ENCODE results near the gene NAIF1. TPM values are rescaled to one million over a fixed set of nuclear protein-coding genes. Genes with fewer than 3 reads are reported as not detected.
A peak's percentile ranks its signal among the peaks of the same experiment; 100 is the strongest.

Gene NAIF1
- total RNA-seq, 1 experiment from 2014 or later = 17.3 TPM

DNA sequence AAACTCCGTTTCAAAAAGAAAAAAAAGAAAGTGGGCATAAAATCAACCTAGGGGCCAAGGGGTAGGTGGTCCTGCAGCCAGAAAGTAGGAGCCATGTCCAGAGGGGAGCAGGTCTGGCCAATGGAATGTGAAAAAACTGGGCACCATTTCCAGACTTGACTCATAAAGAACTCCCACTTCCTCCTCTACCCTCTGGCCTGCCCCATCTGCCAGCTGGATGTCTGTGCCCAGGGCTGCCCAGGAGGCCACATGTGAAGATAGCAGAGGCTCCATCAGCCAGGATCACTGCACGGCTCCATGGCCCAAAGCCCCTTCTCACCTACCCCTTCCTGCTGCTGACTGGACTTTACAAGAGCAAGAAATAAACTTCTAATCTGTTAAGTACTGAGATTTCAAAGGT, 44.2 kb downstream of the NAIF1 start:
- no peaks in the 10 kb centered on the region for H3K79me2 ChIP-seq (ENCODE audit: low read depth)
- H3K27me3 ChIP-seq (ENCODE audit: insufficient read depth, low read depth) = no peaks in the 10 kb centered on the region
- H3K4me3 ChIP-seq = no peak overlapping the region
- H3K9me3 ChIP-seq (ENCODE audit: insufficient read depth, low read depth) = no peaks in the 10 kb centered on the region
- no peak for TF ChIP-seq EZH2 (IDR thresholded peaks at IDR 0.05; ENCODE audit: low read depth)
- TF ChIP-seq, protein P1, sequence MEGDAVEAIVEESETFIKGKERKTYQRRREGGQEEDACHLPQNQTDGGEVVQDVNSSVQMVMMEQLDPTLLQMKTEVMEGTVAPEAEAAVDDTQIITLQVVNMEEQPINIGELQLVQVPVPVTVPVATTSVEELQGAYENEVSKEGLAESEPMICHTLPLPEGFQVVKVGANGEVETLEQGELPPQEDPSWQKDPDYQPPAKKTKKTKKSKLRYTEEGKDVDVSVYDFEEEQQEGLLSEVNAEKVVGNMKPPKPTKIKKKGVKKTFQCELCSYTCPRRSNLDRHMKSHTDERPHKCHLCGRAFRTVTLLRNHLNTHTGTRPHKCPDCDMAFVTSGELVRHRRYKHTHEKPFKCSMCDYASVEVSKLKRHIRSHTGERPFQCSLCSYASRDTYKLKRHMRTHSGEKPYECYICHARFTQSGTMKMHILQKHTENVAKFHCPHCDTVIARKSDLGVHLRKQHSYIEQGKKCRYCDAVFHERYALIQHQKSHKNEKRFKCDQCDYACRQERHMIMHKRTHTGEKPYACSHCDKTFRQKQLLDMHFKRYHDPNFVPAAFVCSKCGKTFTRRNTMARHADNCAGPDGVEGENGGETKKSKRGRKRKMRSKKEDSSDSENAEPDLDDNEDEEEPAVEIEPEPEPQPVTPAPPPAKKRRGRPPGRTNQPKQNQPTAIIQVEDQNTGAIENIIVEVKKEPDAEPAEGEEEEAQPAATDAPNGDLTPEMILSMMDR (conservative IDR thresholded peaks at IDR 0.05) = no peak
- intact Hi-C loops (cut with micrococcal nuclease; ENCODE audit: unreplicated experiment) = no loop called here
- DNase-seq = no peak
- no peaks in the 10 kb centered on the region for H3K9me2 ChIP-seq (ENCODE audit: insufficient read depth)
- no TSS peak for BruUV-seq (replicated peaks)
- no peaks in the 10 kb centered on the region for H3K36me3 ChIP-seq (ENCODE audit: low read depth)
- no peak overlapping the region for H3K4me2 ChIP-seq
- H3K4me1 ChIP-seq (replicated peaks; ENCODE audit: insufficient read depth) = 0 out of 2 replicates have a peak, but pooled peaks cover 6% of the 10 kb centered on the region
- H3F3A ChIP-seq (ENCODE audit: insufficient read depth, low read depth) = peaks cover 31% of the 10 kb centered on the region; the same call in 1 of the 2 replicates
- H3K27ac ChIP-seq = no peak overlapping the region
- ChIA-PET POLR2A (ENCODE audit: unreplicated experiment) (interaction anchor here (0.6 kb wide), 1 partner anchor 15 kb away, joined by 3 read pairs; no protein-coding TSS in a partner anchor), CTCF (no interaction called here)
- no peak overlapping the region for H2AFZ ChIP-seq
- H4K20me1 ChIP-seq (ENCODE audit: insufficient read depth) = no peaks in the 10 kb centered on the region

DNA sequence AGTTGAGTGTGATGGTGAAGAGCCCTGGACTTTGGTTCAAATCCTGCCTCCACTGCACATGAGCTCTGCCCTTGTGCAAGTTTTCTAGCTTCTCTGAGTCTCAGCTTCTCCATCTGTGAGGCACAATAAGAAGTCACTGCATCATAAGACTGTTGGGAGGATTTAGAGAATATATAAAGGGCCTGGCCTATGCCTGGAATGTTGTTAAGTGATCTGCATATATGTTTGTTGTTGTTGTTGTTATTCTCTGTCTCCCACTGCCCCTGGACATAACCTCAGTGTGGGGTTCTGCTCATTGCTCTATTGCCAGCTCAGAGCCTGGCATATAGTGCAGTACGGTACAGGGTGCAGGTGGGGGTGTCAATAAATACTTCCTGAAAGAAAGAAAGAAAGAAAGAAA, 46.0 kb downstream of the NAIF1 start:
- ChIA-PET POLR2A (ENCODE audit: unreplicated experiment) (no interaction called here), CTCF (no interaction called here)
- H2AFZ ChIP-seq = no peak overlapping the region
- H3K9me3 ChIP-seq (ENCODE audit: insufficient read depth, low read depth) = no peaks in the 10 kb centered on the region
- H3K27me3 ChIP-seq (ENCODE audit: insufficient read depth, low read depth) = no peaks in the 10 kb centered on the region
- intact Hi-C loops (cut with micrococcal nuclease; ENCODE audit: unreplicated experiment) = no loop called here
- 0 out of 2 replicates have a peak, but pooled peaks cover 6% of the 10 kb centered on the region for H3K4me1 ChIP-seq (replicated peaks; ENCODE audit: insufficient read depth)
- H3K9me2 ChIP-seq (ENCODE audit: insufficient read depth) = no peaks in the 10 kb centered on the region
- H3K36me3 ChIP-seq (ENCODE audit: low read depth) = no peaks in the 10 kb centered on the region
- no peaks in the 10 kb centered on the region for H4K20me1 ChIP-seq (ENCODE audit: insufficient read depth)
- no peak overlapping the region for H3K4me3 ChIP-seq
- no peaks in the 10 kb centered on the region for H3K79me2 ChIP-seq (ENCODE audit: low read depth)
- TF ChIP-seq, protein P1 (conservative IDR thresholded peaks at IDR 0.05) = no peak
- no peak for TF ChIP-seq EZH2 (IDR thresholded peaks at IDR 0.05; ENCODE audit: low read depth)
- H3K4me2 ChIP-seq = no peak overlapping the region
- no peak for DNase-seq
- peaks cover 22% of the 10 kb centered on the region; the same call in 1 of the 2 replicates for H3F3A ChIP-seq (ENCODE audit: insufficient read depth, low read depth)
- BruUV-seq (replicated peaks) = no TSS peak
- no peak overlapping the region for H3K27ac ChIP-seq

DNA sequence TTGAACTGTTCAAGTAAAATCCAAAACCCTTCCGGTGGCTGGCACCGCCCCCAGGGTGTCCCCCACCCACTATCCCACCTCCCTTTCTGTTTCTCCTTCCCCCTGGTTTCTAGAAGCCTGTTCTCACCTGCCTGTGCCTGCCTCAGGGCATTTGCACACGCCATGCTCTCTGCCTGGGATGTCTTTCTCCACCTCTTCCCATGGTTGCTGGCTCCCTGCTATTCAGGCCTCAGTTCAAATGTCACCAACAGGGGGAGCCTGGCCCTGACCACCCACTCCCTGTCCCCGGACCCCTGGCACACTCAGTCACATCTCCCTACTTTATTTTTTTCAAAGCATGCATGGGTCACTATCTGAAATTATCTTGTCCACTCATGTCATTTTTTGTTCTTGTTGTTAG, 46.4 kb downstream of the NAIF1 start:
- TF ChIP-seq EZH2 (IDR thresholded peaks at IDR 0.05; ENCODE audit: low read depth) = no peak
- TF ChIP-seq, protein P1 (conservative IDR thresholded peaks at IDR 0.05) = 0 out of 2 replicates have a peak, but pooled peaks have one; percentile 28
- Histone ChIP-seq H3K4me3 (no peak overlapping the region), H2AFZ (no peak overlapping the region), H3K27ac (no peak overlapping the region), H3K27me3 (ENCODE audit: insufficient read depth, low read depth) (no peaks in the 10 kb centered on the region), H3K9me2 (ENCODE audit: insufficient read depth) (no peaks in the 10 kb centered on the region), H3K79me2 (ENCODE audit: low read depth) (no peaks in the 10 kb centered on the region), H3F3A (ENCODE audit: insufficient read depth, low read depth) (peaks cover 22% of the 10 kb centered on the region; the same call in 1 of the 2 replicates), H3K4me2 (no peak overlapping the region), H3K4me1 (replicated peaks; ENCODE audit: insufficient read depth) (0 out of 2 replicates have a peak, but pooled peaks cover 6% of the 10 kb centered on the region), H3K36me3 (ENCODE audit: low read depth) (no peaks in the 10 kb centered on the region), H3K9me3 (ENCODE audit: insufficient read depth, low read depth) (no peaks in the 10 kb centered on the region), H4K20me1 (ENCODE audit: insufficient read depth) (no peaks in the 10 kb centered on the region)
- ChIA-PET POLR2A (ENCODE audit: unreplicated experiment) (no interaction called here), CTCF (no interaction called here)
- DNase-seq = no peak
- intact Hi-C loops (cut with micrococcal nuclease; ENCODE audit: unreplicated experiment) = no loop called here
- BruUV-seq (replicated peaks) = no TSS peak
